ENCODE data around the gene RAPGEF3. TPM values are rescaled to one million over a fixed set of nuclear protein-coding genes. Genes with fewer than 3 reads are reported as not detected.

Gene RAPGEF3
- total RNA-seq, 2 donors from 2014 or later = 10.1 TPM

- no peak overlapping the region for H3K4me3 ChIP-seq
- DNase-seq = no peak
- no peak for TF ChIP-seq CTCF (IDR thresholded peaks at IDR 0.05)
- no peaks in the 10 kb centered on the region for H3K36me3 ChIP-seq
- intact Hi-C loops (cut with DNase I) = no loop called here
- H3K27ac ChIP-seq = no peak overlapping the region
- no peak overlapping the region for H3K9ac ChIP-seq (ENCODE audit: low read depth in 2 of 2, low read length in 2 of 2)
- no peaks in the 10 kb centered on the region for H3K27me3 ChIP-seq
- peaks cover 10% of the 10 kb centered on the region for H3K4me1 ChIP-seq
- H3K9me3 ChIP-seq = no peaks in the 10 kb centered on the region
Observed at GRCh38 chr12:47737936-47738594, 20.6 kb downstream of the RAPGEF3 start.

- Histone ChIP-seq H3K27ac (peak overlapping the region; percentile 45), H3K4me1 (peaks cover 10% of the 10 kb centered on the region), H3K27me3 (no peaks in the 10 kb centered on the region), H3K4me3 (no peak overlapping the region), H3K36me3 (no peaks in the 10 kb centered on the region), H3K9ac (ENCODE audit: low read depth in 2 of 2, low read length in 2 of 2) (peak overlapping the region in 1 of 2 donors; percentile 46), H3K9me3 (no peaks in the 10 kb centered on the region)
- TF ChIP-seq CTCF (IDR thresholded peaks at IDR 0.05) = no peak
- peak; percentile 65 for DNase-seq
- intact Hi-C loops (cut with DNase I) = no loop called here
Observed at GRCh38 chr12:47736877-47737676, 21.6 kb downstream of the RAPGEF3 start.

GRCh38 chr12:47736216-47736615 lies 22.5 kb downstream of the RAPGEF3 start:
- peak overlapping the region; percentile 45 for H3K27ac ChIP-seq
- H3K4me1 ChIP-seq = peaks cover 6% of the 10 kb centered on the region
- H3K27me3 ChIP-seq = no peaks in the 10 kb centered on the region
- no peak for TF ChIP-seq CTCF (IDR thresholded peaks at IDR 0.05)
- H3K36me3 ChIP-seq = no peaks in the 10 kb centered on the region
- DNase-seq = no peak
- H3K4me3 ChIP-seq = no peak overlapping the region
- intact Hi-C loops (cut with DNase I) = no loop called here
- peak overlapping the region in 1 of 2 donors; percentile 46 for H3K9ac ChIP-seq (ENCODE audit: low read depth in 2 of 2, low read length in 2 of 2)
- no peaks in the 10 kb centered on the region for H3K9me3 ChIP-seq

- Histone ChIP-seq H3K4me3 (no peak overlapping the region), H3K36me3 (no peaks in the 10 kb centered on the region), H3K27me3 (no peaks in the 10 kb centered on the region), H3K9me3 (no peaks in the 10 kb centered on the region), H3K4me1 (peaks cover 4% of the 10 kb centered on the region), H3K9ac (ENCODE audit: low read depth in 2 of 2, low read length in 2 of 2) (peak overlapping the region in 1 of 2 donors; percentile 12), H3K27ac (no peak overlapping the region)
- DNase-seq = no peak
- TF ChIP-seq CTCF (IDR thresholded peaks at IDR 0.05) = no peak
- intact Hi-C loops (cut with DNase I) = no loop called here
Observed at GRCh38 chr12:47735649-47736048, 23.0 kb downstream of the RAPGEF3 start.

- H3K9me3 ChIP-seq = no peaks in the 10 kb centered on the region
- no peaks in the 10 kb centered on the region for H3K27me3 ChIP-seq
- peak overlapping the region; percentile 5 to 26 for H3K9ac ChIP-seq (ENCODE audit: low read depth in 2 of 2, low read length in 2 of 2)
- H3K27ac ChIP-seq = no peak overlapping the region
- no peak for TF ChIP-seq CTCF (IDR thresholded peaks at IDR 0.05)
- no peak for DNase-seq
- H3K4me1 ChIP-seq = peaks cover 4% of the 10 kb centered on the region
- no peak overlapping the region for H3K4me3 ChIP-seq
- H3K36me3 ChIP-seq = no peaks in the 10 kb centered on the region
- intact Hi-C loops (cut with DNase I) = no loop called here
Observed at GRCh38 chr12:47734725-47735480, 23.8 kb downstream of the RAPGEF3 start.
